H9 (cell line): ENCODE data around the gene OPTN. TPM values are rescaled to one million over a fixed set of nuclear protein-coding genes. Genes with fewer than 3 reads are reported as not detected.

Experiments
- DNase-seq: peaks from one replicate; pipeline ENCODE4 v3.0.0-alpha.2; 2017
- H2AFZ ChIP-seq: one replicate; pipeline ENCODE4 v1.6.1; 2013; ENCODE audit warnings: mild to moderate bottlenecking, low read length, control low read depth, moderate library complexity
- H2AK5ac ChIP-seq: 2 replicates; pipeline ENCODE4 v1.6.1; 2013; ENCODE audit warnings: low read length, control low read depth, mixed read lengths; ENCODE audit not compliant: insufficient read length
- H2BK120ac ChIP-seq: one replicate; pipeline ENCODE4 v1.6.1; 2013; ENCODE audit warnings: low read depth, mild to moderate bottlenecking, low read length, control low read depth, inconsistent platforms; ENCODE audit not compliant: poor library complexity, severe bottlenecking
- H2BK12ac ChIP-seq: 2 replicates; pipeline ENCODE4 v1.6.1; 2013; ENCODE audit warnings: low read length, control low read depth, mixed read lengths, low read depth; ENCODE audit not compliant: insufficient read length
- H2BK15ac ChIP-seq: 2 replicates; pipeline ENCODE4 v1.6.1; 2013; ENCODE audit warnings: low read depth, low read length, control low read depth
- H2BK20ac ChIP-seq: one replicate; pipeline ENCODE4 v1.6.1; 2013; ENCODE audit warnings: low read depth, mild to moderate bottlenecking, low read length, control low read depth, inconsistent platforms; ENCODE audit not compliant: poor library complexity, severe bottlenecking
- H2BK5ac ChIP-seq: 2 replicates; pipeline ENCODE4 v1.6.1; 2013; ENCODE audit warnings: low read length, control low read depth, mixed read lengths; ENCODE audit not compliant: insufficient read length
- H3K14ac ChIP-seq: 2 replicates; pipeline ENCODE4 v1.6.1; 2013; ENCODE audit warnings: low read length, control low read depth; ENCODE audit not compliant: insufficient read depth
- H3K18ac ChIP-seq: 2 replicates; pipeline ENCODE4 v1.6.1; 2013; ENCODE audit warnings: low read depth, mild to moderate bottlenecking, mixed read lengths, low read length, control low read depth; ENCODE audit not compliant: insufficient read length
- H3K23ac ChIP-seq: 2 replicates; pipeline ENCODE4 v1.6.1; 2013; ENCODE audit warnings: low read length, control low read depth, mixed read lengths, low read depth; ENCODE audit not compliant: insufficient read length
- H3K23me2 ChIP-seq: 2 replicates; pipeline ENCODE4 v1.6.1; 2013; ENCODE audit warnings: low read depth, mild to moderate bottlenecking, mixed read lengths, low read length, control low read depth; ENCODE audit not compliant: insufficient read length, poor library complexity, severe bottlenecking
- H3K27ac ChIP-seq: 2 replicates; pipeline ENCODE4 v1.5.1; 2013; ENCODE audit warnings: low read length, control low read depth, mixed read lengths, low read depth; ENCODE audit not compliant: insufficient read length
- H3K27me3 ChIP-seq: 2 replicates; pipeline ENCODE4 v1.6.1; 2013; ENCODE audit warnings: low read length, control low read depth, inconsistent platforms; ENCODE audit not compliant: insufficient read depth
- H3K4ac ChIP-seq: 2 replicates; pipeline ENCODE4 v1.6.1; 2013; ENCODE audit warnings: low read depth, mild to moderate bottlenecking, control low read depth, inconsistent platforms, low read length, moderate library complexity
- H3K4me1 ChIP-seq: 2 replicates; pipeline ENCODE4 v1.6.1; 2013; ENCODE audit warnings: low read length, control low read depth, inconsistent platforms; ENCODE audit not compliant: insufficient read depth
- H3K4me2 ChIP-seq: 2 replicates; pipeline ENCODE4 v1.6.1; 2013; ENCODE audit warnings: low read length, control low read depth, mixed read lengths; ENCODE audit not compliant: insufficient read length, insufficient read depth
- H3K56ac ChIP-seq: 2 replicates; pipeline ENCODE4 v1.6.1; 2013; ENCODE audit warnings: low read depth, mild to moderate bottlenecking, mixed read lengths, low read length, control low read depth; ENCODE audit not compliant: insufficient read length
- H3K79me1 ChIP-seq: 2 replicates; pipeline ENCODE4 v1.6.1; 2013; ENCODE audit warnings: low read depth, mild to moderate bottlenecking, moderate library complexity, low read length, control low read depth, inconsistent platforms; ENCODE audit not compliant: insufficient read depth, poor library complexity, severe bottlenecking
- H3K79me2 ChIP-seq: 2 replicates; pipeline ENCODE4 v1.6.1; 2013; ENCODE audit warnings: low read length, control low read depth, inconsistent platforms; ENCODE audit not compliant: insufficient read depth
- H3K9ac ChIP-seq: 2 replicates; pipeline ENCODE4 v1.6.1; 2013; ENCODE audit warnings: low read length, control low read depth, mixed read lengths; ENCODE audit not compliant: insufficient read length; ENCODE audit errors: extremely low read depth
- H3K9me3 ChIP-seq: one replicate; pipeline ENCODE4 v1.6.1; 2013; ENCODE audit warnings: low read depth, low read length, inconsistent platforms; ENCODE audit not compliant: control insufficient read depth
- H3T11ph ChIP-seq: one replicate; pipeline ENCODE4 v1.6.1; 2013; ENCODE audit warnings: mild to moderate bottlenecking, low read length, control low read depth, inconsistent platforms
- H4K20me1 ChIP-seq: one replicate; pipeline ENCODE4 v1.6.1; 2013; ENCODE audit not compliant: control insufficient read depth, insufficient read length, insufficient read depth
- H4K5ac ChIP-seq: 2 replicates; pipeline ENCODE4 v1.6.1; 2013; ENCODE audit warnings: low read depth, mild to moderate bottlenecking, mixed read lengths, low read length, control low read depth; ENCODE audit not compliant: insufficient read length
- H4K8ac ChIP-seq: replicated peaks from 2 replicates; pipeline ENCODE4 v1.6.1; 2013; ENCODE audit warnings: low read length, control low read depth, mixed read lengths, low read depth; ENCODE audit not compliant: insufficient read length
- H4K91ac ChIP-seq: 2 replicates; pipeline ENCODE4 v1.6.1; 2013; ENCODE audit warnings: low read depth, mild to moderate bottlenecking, moderate library complexity, mixed read lengths, low read length, control low read depth; ENCODE audit not compliant: insufficient read length
- H3K27ac Mint-ChIP-seq, 3 experiments: 2 replicates in 2 of 3; 3 replicates in 1 of 3; pipeline ENCODE4 v1.8.0; 2020 to 2021; ENCODE audit warnings: mixed read lengths in 3 of 3, mild to moderate bottlenecking in 1 of 3, moderate library complexity in 1 of 3
- H3K27me3 Mint-ChIP-seq: 2 replicates; pipeline ENCODE4 v1.8.0; 2021; ENCODE audit warnings: low read depth, mild to moderate bottlenecking, moderate library complexity, mixed read lengths
- H3K36me3 Mint-ChIP-seq, 3 experiments: 2 replicates in 2 of 3; 3 replicates in 1 of 3; pipeline ENCODE4 v1.8.0; 2020 to 2021; ENCODE audit warnings: low read depth in 3 of 3, mixed read lengths in 3 of 3; ENCODE audit not compliant: insufficient read depth in 1 of 3
- H3K4me1 Mint-ChIP-seq, 2 experiments: 2 replicates each; pipeline ENCODE4 v1.8.0; 2020; ENCODE audit warnings: mixed read lengths in 2 of 2
- H3K4me3 Mint-ChIP-seq, 2 experiments: 2 replicates in 1 of 2; 3 replicates in 1 of 2; pipeline ENCODE4 v1.8.0; 2020 to 2021; ENCODE audit warnings: mild to moderate bottlenecking in 2 of 2, mixed read lengths in 2 of 2, moderate library complexity in 1 of 2
- H3K9me3 Mint-ChIP-seq, 2 experiments: 2 replicates in 1 of 2; 3 replicates in 1 of 2; pipeline ENCODE4 v1.8.0; 2020; ENCODE audit warnings: mild to moderate bottlenecking in 2 of 2, mixed read lengths in 2 of 2, moderate library complexity in 1 of 2
- WGBS: extraction: QIAGEN DNeasy Blood & Tissue Kit; methylation state at CpG from one replicate; pipeline ENCODE4 v1.1.7; 2013; ENCODE audit warnings: missing lambda C conversion rate, low lambda C conversion rate, mixed read lengths; ENCODE audit not compliant: insufficient read length; ENCODE audit errors: extremely low coverage; 5-methylcytosine and 5-hydroxymethylcytosine counted together
- total RNA-seq: library from RNA; stranded (reverse); gene quantifications from 2 replicates; pipeline ENCODE4 v1.2.1, GENCODE V29; 2021
- TF ChIP-seq, protein P1 (sequence below): fragments of 200-600 bp; sonication (generic); conservative IDR thresholded peaks from 3 replicates; pipeline ENCODE4 v1.8.0; 2021; ENCODE audit warnings: antibody characterized with exemption, mild to moderate bottlenecking

The OPTN gene
- total RNA-seq, 1 experiment from 2014 or later: 16.1 TPM

DNA sequence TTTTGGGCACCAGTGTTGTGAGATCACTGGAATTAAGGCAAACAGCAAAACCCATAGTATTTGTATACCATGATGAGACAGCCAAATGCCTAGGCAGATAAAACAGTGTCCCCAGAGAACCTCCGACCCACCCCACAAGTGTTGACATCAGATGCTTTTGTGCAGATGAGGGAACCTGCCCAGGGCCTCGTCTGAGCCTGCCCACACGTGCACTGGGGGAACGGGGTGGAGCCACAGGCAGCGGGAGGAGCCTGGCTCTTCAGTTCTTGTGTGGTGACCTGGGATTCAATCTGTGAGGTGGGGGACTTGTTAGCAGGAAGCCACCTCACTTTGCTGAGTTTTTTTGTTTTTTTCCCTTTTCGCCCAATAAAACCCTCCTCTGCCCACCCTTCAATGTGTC lies 33.4 kb upstream of the OPTN start:
- Histone ChIP-seq H3K79me1 (no peaks in the 10 kb centered on the region), H3K18ac (no peak overlapping the region), H4K20me1 (no peaks in the 10 kb centered on the region), H3K23me2 (no peaks in the 10 kb centered on the region), H2BK12ac (no peak overlapping the region), H3K27me3 (no peaks in the 10 kb centered on the region), H3K4me1 (no peaks in the 10 kb centered on the region; the same call in 1 of the 2 replicates), H4K5ac (no peak overlapping the region), H2BK15ac (no peak overlapping the region), H2AK5ac (no peak overlapping the region), H3K4me2 (no peak overlapping the region), H3K9ac (no peak overlapping the region), H2AFZ (no peak overlapping the region), H2BK120ac (no peak overlapping the region), H3K4ac (no peak overlapping the region), H2BK20ac (no peak overlapping the region), H3K14ac (no peak overlapping the region), H3T11ph (no peak overlapping the region), H4K8ac (no peak overlapping the region), H3K79me2 (no peaks in the 10 kb centered on the region), H3K23ac (no peak overlapping the region), H2BK5ac (no peak overlapping the region), H3K9me3 (no peaks in the 10 kb centered on the region), H3K56ac (no peak overlapping the region), H4K91ac (no peak overlapping the region), H3K27ac (no peak overlapping the region)
- Mint-ChIP-seq H3K4me1 (peaks cover 22 to 24% of the 10 kb centered on the region in 2 experiments), H3K9me3 (peaks cover 4 to 17% of the 10 kb centered on the region in 2 experiments), H3K36me3 (peaks cover 3 to 14% (median 6%) of the 10 kb centered on the region in 3 experiments; a peak in 5 of 7 replicates), H3K27me3 (peaks cover 3% of the 10 kb centered on the region; the same call in 1 of the 2 replicates), H3K4me3 (no peak overlapping the region), H3K27ac (no peak overlapping the region)
- WGBS: no CpG with 5 or more reads among the region's 6 CpGs
- peak; percentile 51 for DNase-seq
- TF ChIP-seq, protein P1, sequence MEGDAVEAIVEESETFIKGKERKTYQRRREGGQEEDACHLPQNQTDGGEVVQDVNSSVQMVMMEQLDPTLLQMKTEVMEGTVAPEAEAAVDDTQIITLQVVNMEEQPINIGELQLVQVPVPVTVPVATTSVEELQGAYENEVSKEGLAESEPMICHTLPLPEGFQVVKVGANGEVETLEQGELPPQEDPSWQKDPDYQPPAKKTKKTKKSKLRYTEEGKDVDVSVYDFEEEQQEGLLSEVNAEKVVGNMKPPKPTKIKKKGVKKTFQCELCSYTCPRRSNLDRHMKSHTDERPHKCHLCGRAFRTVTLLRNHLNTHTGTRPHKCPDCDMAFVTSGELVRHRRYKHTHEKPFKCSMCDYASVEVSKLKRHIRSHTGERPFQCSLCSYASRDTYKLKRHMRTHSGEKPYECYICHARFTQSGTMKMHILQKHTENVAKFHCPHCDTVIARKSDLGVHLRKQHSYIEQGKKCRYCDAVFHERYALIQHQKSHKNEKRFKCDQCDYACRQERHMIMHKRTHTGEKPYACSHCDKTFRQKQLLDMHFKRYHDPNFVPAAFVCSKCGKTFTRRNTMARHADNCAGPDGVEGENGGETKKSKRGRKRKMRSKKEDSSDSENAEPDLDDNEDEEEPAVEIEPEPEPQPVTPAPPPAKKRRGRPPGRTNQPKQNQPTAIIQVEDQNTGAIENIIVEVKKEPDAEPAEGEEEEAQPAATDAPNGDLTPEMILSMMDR: no peak
